ENCODE data around the gene INO80.
"Not testable (repeated sequence)": the region's sequence is repeated elsewhere in the genome, so short reads cannot be mapped to it uniquely, and the experiment has no call there.

INO80 gene

DNA sequence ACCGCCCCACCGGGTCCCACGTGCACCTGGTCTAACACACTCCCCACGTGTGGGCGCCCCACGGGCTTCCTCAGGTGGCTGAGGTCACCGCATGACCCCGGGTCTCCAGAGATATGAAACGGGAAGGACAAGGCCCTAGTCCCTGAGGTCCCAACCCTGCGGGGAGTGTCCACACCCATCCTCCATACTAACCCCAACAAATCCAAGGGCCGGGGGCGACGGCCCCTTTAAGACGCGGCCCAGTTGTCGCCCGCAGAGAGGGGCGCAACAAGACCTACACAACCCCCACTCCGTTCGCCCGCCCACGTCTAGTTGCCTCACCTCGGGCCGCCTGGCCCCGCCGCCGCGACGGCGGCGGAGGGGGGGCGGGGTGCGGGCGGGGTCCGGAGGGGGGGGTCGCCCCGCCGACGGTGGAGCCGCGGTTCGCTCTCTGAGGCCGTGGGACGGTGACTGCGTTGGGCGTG is 396 bp downstream of the INO80 start:
- H3K36me3 ChIP-seq (ENCODE audit: control insufficient read depth, insufficient read depth, low read length, severe bottlenecking): no peaks in the 10 kb centered on the region
- H3K4me3 ChIP-seq (ENCODE audit: low read length): peak overlapping the region; percentile 94
- H3K9me3 ChIP-seq (ENCODE audit: control insufficient read depth, low read length): no peaks in the 10 kb centered on the region
- peak overlapping the region; percentile 100 for H3K9ac ChIP-seq (ENCODE audit: low read length)
- peak; percentile 81 for DNase-seq (ENCODE audit: low read depth)
- H3K27me3 ChIP-seq (replicated peaks; ENCODE audit: control insufficient read depth, insufficient read depth, low read length): no peaks in the 10 kb centered on the region
- peaks cover 11% of the 10 kb centered on the region for H3K4me1 ChIP-seq (ENCODE audit: control insufficient read depth, insufficient read depth, low read length)

- Histone ChIP-seq H3K9ac (ENCODE audit: low read length) (peak overlapping the region; percentile 100), H3K36me3 (ENCODE audit: control insufficient read depth, insufficient read depth, low read length, severe bottlenecking) (no peaks in the 10 kb centered on the region), H3K4me1 (ENCODE audit: control insufficient read depth, insufficient read depth, low read length) (peaks cover 11% of the 10 kb centered on the region), H3K27me3 (replicated peaks; ENCODE audit: control insufficient read depth, insufficient read depth, low read length) (no peaks in the 10 kb centered on the region), H3K9me3 (ENCODE audit: control insufficient read depth, low read length) (no peaks in the 10 kb centered on the region), H3K4me3 (ENCODE audit: low read length) (peak overlapping the region; percentile 94)
- DNase-seq (ENCODE audit: low read depth): peak; percentile 55
These were observed 874 bp downstream of the INO80 start for GRCh38 chr15:41115161-41115651.

DNA sequence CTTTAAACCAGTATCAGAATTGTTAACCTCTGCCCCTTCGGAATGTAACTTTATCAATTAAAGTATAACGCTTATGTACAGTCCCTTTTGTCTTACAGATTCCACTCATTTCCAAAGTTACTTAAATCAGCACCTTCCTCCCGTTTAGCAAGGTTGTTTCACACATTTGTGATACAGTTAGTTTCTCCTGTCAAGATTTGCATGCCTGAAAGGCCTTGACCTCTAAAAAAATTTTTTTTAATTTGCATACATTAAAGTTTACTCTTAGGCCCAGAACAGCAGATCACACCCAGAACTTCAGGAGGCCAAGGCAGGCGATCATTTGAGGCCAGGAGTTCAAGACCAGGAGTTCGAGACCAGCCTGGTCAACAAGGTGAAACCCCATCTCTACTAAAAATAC is 9.1 kb downstream of the INO80 start:
- Histone ChIP-seq H3K27me3 (replicated peaks; ENCODE audit: control insufficient read depth, insufficient read depth, low read length) (no peaks in the 10 kb centered on the region), H3K4me1 (ENCODE audit: control insufficient read depth, insufficient read depth, low read length) (peaks cover 14% of the 10 kb centered on the region), H3K9ac (ENCODE audit: low read length) (no peak overlapping the region), H3K4me3 (ENCODE audit: low read length) (no peak overlapping the region), H3K9me3 (ENCODE audit: control insufficient read depth, low read length) (no peaks in the 10 kb centered on the region), H3K36me3 (ENCODE audit: control insufficient read depth, insufficient read depth, low read length, severe bottlenecking) (no peaks in the 10 kb centered on the region)
- no peak for DNase-seq (ENCODE audit: low read depth)

GRCh38 chr15:41105348-41106334 is 10.4 kb downstream of the INO80 start:
- Histone ChIP-seq H3K4me1 (ENCODE audit: control insufficient read depth, insufficient read depth, low read length) (peaks cover 14% of the 10 kb centered on the region), H3K27me3 (replicated peaks; ENCODE audit: control insufficient read depth, insufficient read depth, low read length) (no peaks in the 10 kb centered on the region), H3K9ac (ENCODE audit: low read length) (no peak overlapping the region), H3K4me3 (ENCODE audit: low read length) (no peak overlapping the region), H3K9me3 (ENCODE audit: control insufficient read depth, low read length) (no peaks in the 10 kb centered on the region), H3K36me3 (ENCODE audit: control insufficient read depth, insufficient read depth, low read length, severe bottlenecking) (no peaks in the 10 kb centered on the region)
- no peak for DNase-seq (ENCODE audit: low read depth)

- Histone ChIP-seq H3K36me3 (ENCODE audit: control insufficient read depth, insufficient read depth, low read length, severe bottlenecking) (peaks cover 2% of the 10 kb centered on the region), H3K4me3 (ENCODE audit: low read length) (no peak overlapping the region), H3K9me3 (ENCODE audit: control insufficient read depth, low read length) (no peaks in the 10 kb centered on the region), H3K27me3 (replicated peaks; ENCODE audit: control insufficient read depth, insufficient read depth, low read length) (no peaks in the 10 kb centered on the region), H3K9ac (ENCODE audit: low read length) (no peak overlapping the region), H3K4me1 (ENCODE audit: control insufficient read depth, insufficient read depth, low read length) (peaks cover 14% of the 10 kb centered on the region)
- DNase-seq (ENCODE audit: low read depth): peak; percentile 88
These were observed 11.8 kb downstream of the INO80 start for GRCh38 chr15:41104234-41104633.

DNA sequence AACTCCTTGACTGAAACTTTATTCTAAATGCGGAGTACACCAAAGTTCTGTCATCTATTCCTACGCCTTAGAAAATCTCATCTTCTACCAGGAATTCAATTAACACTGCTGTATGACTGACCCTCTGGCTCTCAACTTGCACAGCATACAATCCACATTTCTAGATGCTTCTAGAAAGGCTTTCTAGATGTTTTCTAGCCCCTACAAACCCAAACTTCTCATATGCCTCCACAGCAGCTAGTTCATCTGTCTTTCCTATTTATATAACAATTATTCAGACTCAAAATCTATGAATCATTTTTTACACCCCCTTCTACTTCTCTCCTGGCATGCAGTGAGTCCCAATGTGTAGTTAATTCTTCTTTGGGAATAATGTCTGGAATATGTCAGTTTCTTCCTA is 13.2 kb downstream of the INO80 start:
- peaks cover 6% of the 10 kb centered on the region for H3K4me1 ChIP-seq (ENCODE audit: control insufficient read depth, insufficient read depth, low read length)
- no peak for DNase-seq (ENCODE audit: low read depth)
- H3K4me3 ChIP-seq (ENCODE audit: low read length): no peak overlapping the region
- no peaks in the 10 kb centered on the region for H3K9me3 ChIP-seq (ENCODE audit: control insufficient read depth, low read length)
- peaks cover 3% of the 10 kb centered on the region for H3K36me3 ChIP-seq (ENCODE audit: control insufficient read depth, insufficient read depth, low read length, severe bottlenecking)
- H3K9ac ChIP-seq (ENCODE audit: low read length): no peak overlapping the region
- no peaks in the 10 kb centered on the region for H3K27me3 ChIP-seq (replicated peaks; ENCODE audit: control insufficient read depth, insufficient read depth, low read length)

DNA sequence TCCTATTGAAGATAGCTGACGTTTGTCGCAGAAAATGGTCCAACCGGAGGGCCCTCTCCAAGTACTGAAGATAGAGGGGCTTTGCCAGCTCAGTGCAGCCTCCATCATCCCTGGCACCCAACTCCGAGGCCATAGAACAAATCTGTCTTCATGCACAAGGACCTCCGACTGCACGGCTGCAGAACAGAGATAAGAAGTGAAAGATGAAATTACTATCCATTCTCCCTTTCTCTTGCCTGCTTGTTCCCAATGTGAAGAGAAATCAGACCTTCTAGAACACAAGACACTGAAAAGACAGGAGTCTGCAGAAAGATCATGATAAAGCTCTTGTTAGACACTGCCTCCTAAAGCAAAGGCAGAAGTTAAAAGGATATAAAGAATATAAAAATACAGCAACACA is 19.9 kb downstream of the INO80 start:
- no peaks in the 10 kb centered on the region for H3K9me3 ChIP-seq (ENCODE audit: control insufficient read depth, low read length)
- no peaks in the 10 kb centered on the region for H3K4me1 ChIP-seq (ENCODE audit: control insufficient read depth, insufficient read depth, low read length)
- no peak overlapping the region for H3K9ac ChIP-seq (ENCODE audit: low read length)
- no peak for DNase-seq (ENCODE audit: low read depth)
- no peak overlapping the region for H3K4me3 ChIP-seq (ENCODE audit: low read length)
- peaks cover 54% of the 10 kb centered on the region for H3K36me3 ChIP-seq (ENCODE audit: control insufficient read depth, insufficient read depth, low read length, severe bottlenecking)
- H3K27me3 ChIP-seq (replicated peaks; ENCODE audit: control insufficient read depth, insufficient read depth, low read length): no peaks in the 10 kb centered on the region

DNA sequence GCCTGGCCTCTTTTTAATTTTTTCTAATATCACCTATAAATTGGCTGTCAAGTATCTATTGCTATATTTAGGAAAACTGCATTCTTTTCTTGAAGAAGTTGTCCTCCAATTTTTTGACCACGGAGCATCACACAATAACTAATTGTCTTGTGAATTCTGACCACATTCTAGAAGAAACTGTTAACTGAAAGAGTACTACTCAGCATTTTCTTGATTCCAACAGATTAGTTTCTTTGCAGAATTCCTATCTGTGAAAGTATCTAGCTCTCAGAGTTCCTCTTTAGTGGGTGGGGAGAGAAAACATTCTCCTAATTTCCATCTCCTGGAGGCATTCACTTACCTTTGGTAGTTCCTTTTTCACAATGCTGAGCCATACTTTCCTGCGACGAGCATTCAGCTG is 31.1 kb downstream of the INO80 start:
- no peak for DNase-seq (ENCODE audit: low read depth)
- Histone ChIP-seq H3K4me3 (ENCODE audit: low read length) (no peak overlapping the region), H3K36me3 (ENCODE audit: control insufficient read depth, insufficient read depth, low read length, severe bottlenecking) (peaks cover 96% of the 10 kb centered on the region), H3K9ac (ENCODE audit: low read length) (no peak overlapping the region), H3K9me3 (ENCODE audit: control insufficient read depth, low read length) (no peaks in the 10 kb centered on the region), H3K27me3 (replicated peaks; ENCODE audit: control insufficient read depth, insufficient read depth, low read length) (no peaks in the 10 kb centered on the region), H3K4me1 (ENCODE audit: control insufficient read depth, insufficient read depth, low read length) (no peaks in the 10 kb centered on the region)

GRCh38 chr15:41080144-41080543 is 35.9 kb downstream of the INO80 start:
- H3K36me3 ChIP-seq (ENCODE audit: control insufficient read depth, insufficient read depth, low read length, severe bottlenecking): peaks cover 91% of the 10 kb centered on the region
- DNase-seq (ENCODE audit: low read depth): no peak
- no peak overlapping the region for H3K9ac ChIP-seq (ENCODE audit: low read length)

DNA sequence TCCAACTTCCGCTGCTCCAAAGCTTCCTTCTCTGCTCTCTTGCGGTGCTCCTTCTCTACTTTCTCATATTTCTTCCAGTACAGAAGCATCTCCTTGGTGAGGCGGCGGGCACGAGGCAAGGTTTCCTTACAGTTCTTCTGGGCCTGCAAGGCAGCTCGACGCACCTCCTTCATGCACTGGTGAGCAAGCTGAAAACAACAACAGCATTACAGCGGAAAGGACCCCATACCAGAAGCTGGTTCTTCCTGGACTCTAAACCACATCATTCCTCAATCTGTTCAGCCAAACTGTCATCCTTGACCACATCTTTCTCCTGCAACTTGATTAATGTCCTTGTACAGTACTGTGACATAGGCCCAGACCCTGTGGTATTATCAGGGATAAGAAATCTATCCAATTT is 36.4 kb downstream of the INO80 start:
- Histone ChIP-seq H3K9ac (ENCODE audit: low read length) (peak overlapping the region; percentile 41), H3K4me3 (ENCODE audit: low read length) (no peak overlapping the region), H3K4me1 (ENCODE audit: control insufficient read depth, insufficient read depth, low read length) (peaks cover 16% of the 10 kb centered on the region), H3K36me3 (ENCODE audit: control insufficient read depth, insufficient read depth, low read length, severe bottlenecking) (peaks cover 91% of the 10 kb centered on the region), H3K27me3 (replicated peaks; ENCODE audit: control insufficient read depth, insufficient read depth, low read length) (no peaks in the 10 kb centered on the region), H3K9me3 (ENCODE audit: control insufficient read depth, low read length) (no peaks in the 10 kb centered on the region)
- no peak for DNase-seq (ENCODE audit: low read depth)

More at GRCh38 chr15:41080144-41080543, 35.9 kb downstream of the INO80 start:
- Histone ChIP-seq H3K9me3 (ENCODE audit: control insufficient read depth, low read length) (no peaks in the 10 kb centered on the region), H3K4me1 (ENCODE audit: control insufficient read depth, insufficient read depth, low read length) (peaks cover 16% of the 10 kb centered on the region), H3K4me3 (ENCODE audit: low read length) (no peak overlapping the region), H3K27me3 (replicated peaks; ENCODE audit: control insufficient read depth, insufficient read depth, low read length) (no peaks in the 10 kb centered on the region)

DNA sequence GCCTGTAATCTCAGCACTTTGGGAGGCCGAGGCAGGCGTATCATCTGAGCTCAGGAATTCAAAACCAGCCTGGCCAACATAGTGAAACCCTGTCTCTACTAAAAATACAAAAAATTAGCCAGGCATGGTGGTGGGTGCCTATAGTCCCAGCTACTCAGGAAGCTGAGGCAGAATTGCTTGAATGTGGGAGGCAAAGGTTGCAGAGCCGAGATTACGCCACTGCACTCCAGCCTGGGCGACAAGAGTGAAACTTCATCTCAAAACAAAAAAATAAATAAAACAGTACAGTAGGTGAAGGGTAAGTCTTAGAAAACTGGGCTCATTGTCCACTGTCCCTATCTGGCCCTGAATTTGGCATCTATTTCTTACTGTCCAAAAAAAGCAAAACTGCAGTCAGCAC is 37.2 kb downstream of the INO80 start:
- not testable (repeated sequence) for H3K4me3 ChIP-seq (ENCODE audit: low read length); H3K9me3 ChIP-seq (ENCODE audit: control insufficient read depth, low read length); DNase-seq (ENCODE audit: low read depth); H3K27me3 ChIP-seq (replicated peaks; ENCODE audit: control insufficient read depth, insufficient read depth, low read length)
- H3K4me1 ChIP-seq (ENCODE audit: control insufficient read depth, insufficient read depth, low read length): peaks cover 16% of the 10 kb centered on the region
- peaks cover 91% of the 10 kb centered on the region for H3K36me3 ChIP-seq (ENCODE audit: control insufficient read depth, insufficient read depth, low read length, severe bottlenecking)
- H3K9ac ChIP-seq (ENCODE audit: low read length): peak overlapping the region; percentile 41
